Stimulated activated CD8-positive, alpha-beta memory T cell treated with anti-CD3 and anti-CD28 coated beads, Interleukin-7, amount 100 ng/mL, for 48 hours (primary cell): ENCODE results near the gene SEPTIN3.
A peak's percentile ranks its signal among the peaks of the same experiment; 100 is the strongest.

ENCODE experiments used
- DNase-seq, 2 donors: peaks; one replicate each; pipeline ENCODE4 v3.0.0-alpha.2; 2020; ENCODE audit warnings: low read depth in 1 of 2; ENCODE audit errors: extremely low read depth in 1 of 2

Gene SEPTIN3, protein sequence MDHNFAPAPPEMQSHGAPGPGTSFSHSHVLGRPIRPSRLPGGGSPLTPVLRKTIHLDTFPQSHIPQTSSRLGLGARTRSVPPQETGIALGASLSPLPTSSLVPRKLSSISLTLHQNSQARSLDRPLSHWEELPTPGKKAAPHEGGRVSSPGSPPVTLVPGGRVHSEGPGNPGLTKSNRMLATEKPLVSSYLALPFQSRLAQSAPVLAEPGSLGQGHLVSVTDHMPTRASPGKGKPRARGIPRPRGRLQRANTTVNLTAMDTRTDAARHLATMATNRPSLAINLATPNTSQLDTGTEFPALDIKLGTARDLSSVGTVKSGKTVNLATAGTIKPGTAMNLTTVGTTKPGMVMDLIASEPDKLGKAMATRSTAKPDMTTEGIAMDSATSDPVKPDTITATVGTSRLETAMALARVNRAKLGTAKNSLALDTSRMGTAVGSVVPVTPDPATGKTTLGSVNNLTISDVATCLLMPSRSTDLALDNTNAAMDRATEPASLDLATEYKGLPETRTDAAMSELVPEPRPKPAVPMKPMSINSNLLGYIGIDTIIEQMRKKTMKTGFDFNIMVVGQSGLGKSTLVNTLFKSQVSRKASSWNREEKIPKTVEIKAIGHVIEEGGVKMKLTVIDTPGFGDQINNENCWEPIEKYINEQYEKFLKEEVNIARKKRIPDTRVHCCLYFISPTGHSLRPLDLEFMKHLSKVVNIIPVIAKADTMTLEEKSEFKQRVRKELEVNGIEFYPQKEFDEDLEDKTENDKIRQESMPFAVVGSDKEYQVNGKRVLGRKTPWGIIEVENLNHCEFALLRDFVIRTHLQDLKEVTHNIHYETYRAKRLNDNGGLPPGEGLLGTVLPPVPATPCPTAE

DNA sequence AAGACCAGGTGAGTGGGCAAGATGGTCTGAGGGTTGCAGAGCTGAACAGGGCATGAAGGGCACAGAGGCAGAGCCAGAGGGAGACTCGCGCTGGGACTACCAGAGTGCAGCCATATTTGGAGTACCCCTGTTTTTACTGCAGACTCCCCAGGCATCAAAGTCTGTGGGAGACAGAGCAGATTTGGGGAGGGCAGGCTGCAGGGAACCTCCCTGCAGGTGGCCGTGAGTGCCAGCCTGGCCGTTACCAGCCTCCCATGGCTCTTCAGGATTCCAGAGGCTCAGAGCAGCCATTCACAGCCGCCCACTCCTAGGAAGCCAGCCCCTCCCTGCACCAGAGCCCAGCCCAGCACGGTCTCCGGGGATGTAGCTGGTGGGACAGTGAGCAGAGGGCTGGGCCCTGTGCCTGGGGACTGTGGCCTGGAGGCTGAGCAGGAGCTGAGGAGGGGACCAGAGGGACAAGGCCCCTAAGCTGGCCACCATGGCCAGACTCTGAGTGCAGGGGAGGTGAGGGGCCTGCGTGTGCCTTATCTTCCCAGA, at the start of gene SEPTIN3:
SEPTIN3 (plus strand) TSS at position 334 of the 537 bp plus-strand sequence. CDS start 2,050 bp downstream, outside the sequence.
- no peak for DNase-seq

DNA sequence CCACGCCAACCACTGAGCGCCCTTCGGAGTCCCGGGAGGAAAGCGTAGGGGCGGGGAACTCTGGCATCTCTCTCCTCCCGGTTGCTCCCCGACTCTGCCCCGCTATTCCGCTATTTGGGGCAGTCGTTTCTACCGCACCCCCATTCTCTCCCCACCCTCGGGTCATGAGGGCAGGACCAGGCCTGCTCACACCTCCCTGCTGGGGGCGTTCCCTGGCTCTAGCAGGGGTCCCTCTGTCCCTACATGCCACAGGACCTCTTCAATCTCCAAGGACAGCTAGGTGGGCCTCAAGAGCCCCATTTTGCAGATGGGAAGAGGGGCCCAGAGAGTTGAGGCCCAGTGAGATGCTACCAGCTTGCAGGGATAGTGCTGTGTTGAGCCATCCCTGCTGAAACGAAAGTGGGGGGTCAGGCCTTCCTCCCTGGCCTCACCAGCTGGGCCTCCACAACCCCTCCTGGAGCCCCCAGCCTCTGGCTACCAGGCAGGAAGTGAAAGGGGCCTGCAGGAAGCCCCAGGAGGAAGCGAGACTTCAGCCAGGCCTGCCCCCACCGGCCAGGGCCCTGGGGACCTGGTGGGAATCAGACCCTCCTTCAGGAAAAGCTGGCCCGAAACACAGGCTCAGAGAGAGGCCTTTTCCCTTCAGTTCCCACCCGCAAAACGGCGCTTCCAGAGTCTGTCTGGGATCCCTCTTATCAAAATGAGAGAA, 48.8 kb upstream of the SEPTIN3 start:
- DNase-seq, result no peak

DNA sequence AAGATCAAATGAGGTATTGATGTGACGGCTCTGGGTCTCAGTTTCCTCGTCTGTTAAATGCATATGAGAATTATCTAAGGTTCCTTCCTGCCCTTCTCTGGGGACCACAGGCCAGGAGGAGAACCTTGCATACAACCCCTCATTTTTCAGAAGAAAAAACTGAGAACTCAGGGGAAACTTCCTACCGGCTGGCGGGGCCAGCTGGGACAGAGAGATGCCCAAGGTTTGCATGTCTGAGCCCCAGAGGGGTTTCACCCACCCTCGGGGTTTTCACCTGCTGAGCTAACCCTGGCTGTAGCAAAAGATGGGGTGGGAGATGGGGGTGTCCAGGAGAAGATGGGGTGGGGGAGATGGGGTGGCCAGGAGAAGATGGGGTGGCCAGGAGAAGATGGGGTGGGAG, 46.9 kb upstream of the SEPTIN3 start:
- no peak for DNase-seq

DNA sequence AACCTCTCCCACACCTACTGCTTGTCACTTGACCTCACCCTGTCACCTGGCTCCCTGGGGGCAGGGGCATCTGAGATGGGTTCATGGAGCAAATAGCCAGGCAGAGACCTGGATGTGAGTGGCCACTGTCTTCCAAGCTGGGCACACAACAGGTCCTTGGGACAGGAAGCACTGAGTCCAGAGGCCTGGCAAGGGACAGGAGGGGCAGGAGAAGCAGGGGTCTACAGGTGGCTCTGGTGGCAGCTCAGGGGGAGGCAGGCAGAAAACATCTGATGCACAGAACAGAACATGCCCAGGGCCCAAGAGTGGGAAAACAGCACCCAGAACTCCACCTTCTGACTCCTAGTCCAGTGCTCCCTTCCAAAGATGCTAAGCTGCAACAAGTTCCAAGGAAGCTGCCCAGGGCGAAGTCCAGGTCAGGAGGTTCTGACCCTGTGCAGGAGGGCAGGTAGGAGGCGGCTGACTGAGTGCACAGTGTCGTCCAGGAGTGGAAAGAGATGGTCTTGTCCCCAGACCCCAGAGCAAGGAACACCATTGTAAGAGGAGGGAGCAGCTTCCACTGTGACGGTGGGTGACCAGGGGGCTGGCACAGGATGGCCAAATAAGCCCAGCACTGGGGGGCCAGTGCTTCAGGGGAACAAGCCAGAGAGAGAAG, 46.2 kb upstream of the SEPTIN3 start:
- no peak for DNase-seq

DNA sequence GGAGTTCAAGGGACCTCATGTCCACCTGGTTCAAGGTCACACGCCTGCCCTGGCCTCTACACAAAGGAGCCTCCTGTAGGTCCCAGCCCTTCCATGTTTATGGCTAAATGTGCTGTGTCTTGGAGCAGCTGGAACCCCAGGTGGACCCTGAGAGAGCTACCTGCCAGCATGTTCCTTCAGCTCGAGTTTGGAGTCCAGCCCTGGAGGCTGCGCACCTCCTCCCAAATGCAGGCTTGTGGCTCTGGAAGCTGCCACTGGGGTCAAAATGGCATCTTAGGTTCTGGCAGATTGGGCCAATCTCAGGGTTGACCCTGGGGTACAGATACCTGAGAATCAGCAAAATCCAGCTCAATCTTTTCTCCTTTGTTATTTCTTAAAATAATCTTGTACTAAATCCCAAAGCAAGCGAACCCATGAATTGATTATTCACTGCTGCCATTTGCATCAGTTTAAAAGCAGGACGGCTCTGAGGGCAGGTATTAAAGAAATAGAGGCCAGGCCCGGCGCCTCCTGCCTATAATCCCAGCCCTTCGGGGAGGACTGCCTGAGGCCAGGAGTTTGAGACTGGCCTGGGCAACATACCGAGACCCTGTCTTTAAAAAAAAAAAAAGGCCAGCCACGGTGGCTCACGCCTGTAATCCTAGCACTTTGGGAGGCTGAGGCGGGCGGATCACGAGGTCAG, 45.5 kb upstream of the SEPTIN3 start:
- no peak for DNase-seq

DNA sequence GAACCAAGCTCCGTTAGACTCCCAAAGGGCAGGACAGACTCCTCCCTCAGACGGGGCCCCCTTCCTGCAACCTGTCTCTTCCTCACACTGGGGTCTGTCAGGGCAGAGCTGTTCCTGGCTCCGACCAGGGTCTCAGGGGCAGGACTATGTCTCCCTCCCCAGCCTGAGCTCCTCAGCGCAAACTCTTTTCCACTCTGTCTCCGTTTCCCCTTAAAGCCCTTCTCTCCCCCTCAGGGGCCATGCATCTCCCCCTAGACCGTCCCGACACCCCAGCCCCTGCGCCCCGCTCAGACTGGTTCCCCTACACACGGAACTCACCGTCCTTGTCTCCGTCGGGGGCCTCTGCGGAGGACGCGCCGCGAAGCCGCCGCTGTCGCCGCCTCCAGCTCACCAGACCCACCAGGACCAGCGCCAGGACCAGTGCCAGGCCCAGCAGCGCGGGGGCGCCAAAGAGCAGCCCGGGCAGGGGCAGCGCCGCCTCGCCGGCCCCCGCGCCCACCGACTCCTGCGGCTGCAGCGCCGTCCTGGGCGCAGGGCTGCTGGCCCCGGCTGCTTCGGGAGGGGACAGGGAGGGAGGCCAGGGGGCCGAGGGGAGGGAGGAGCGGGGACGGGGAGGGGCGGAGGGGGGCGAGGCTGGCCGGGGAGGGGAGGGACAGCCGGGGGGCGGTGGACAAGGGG, 43.3 kb upstream of the SEPTIN3 start:
- peak; percentile 53 to 55 for DNase-seq

DNA sequence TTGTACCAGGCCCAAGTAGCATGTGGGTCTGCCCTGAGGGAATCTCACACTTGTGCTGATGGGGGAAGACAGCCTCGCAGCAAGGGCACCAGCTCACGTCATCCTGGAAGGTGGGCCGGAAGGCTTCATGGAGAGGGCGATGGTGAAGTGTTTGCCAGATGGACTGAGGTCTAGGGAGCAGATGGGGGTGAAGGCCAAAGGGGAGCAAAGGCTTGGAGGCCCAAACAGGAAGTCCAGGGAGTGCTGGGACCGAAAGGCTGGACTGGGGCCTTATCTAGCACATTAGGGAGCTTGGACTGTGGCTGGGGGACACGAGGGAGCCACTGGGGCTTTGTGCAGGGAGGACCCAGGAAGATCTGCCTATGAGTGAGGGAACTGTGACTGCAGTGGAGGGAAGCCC, 41.4 kb upstream of the SEPTIN3 start:
- no peak for DNase-seq

DNA sequence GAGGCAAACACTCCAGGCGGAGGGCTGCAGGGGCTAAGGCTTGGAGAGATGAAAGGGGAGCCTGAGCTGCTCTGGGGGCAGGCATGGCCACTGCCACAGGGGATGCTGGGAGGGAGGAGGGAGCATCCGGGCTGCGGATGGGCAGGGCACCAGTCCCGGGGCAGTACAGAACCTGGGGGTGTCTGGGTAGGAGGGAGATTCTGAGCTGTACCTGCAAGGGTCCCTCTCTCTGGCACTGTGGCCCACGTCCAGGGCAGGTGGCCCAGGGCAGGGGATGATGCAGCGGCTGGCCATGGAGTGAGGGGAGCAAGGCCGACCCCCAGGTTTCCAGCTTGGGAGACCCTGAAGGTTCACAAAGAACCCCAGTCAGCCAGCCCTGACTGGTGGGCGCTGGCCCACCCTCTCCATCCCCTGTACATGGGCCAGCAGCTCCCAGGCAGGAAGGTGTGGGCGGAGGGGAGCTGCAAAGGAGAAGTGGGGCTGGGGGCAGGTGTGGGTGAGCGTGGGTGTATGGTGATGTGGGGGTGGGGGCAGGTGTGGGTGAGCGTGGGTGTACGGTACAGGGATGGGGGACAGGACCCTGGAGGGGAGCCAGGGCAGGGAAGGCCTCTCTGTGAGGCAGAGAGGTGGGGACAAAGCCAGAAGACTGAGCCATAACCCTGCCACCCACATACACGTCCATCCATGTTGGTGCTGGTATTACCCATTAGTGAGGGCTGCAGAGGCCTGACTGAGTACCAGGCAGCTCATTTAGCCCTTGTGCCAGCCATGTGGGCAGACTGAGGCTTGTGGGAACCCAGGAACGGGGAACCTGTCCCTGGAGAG, 40.4 kb upstream of the SEPTIN3 start:
- DNase-seq, result no peak

DNA sequence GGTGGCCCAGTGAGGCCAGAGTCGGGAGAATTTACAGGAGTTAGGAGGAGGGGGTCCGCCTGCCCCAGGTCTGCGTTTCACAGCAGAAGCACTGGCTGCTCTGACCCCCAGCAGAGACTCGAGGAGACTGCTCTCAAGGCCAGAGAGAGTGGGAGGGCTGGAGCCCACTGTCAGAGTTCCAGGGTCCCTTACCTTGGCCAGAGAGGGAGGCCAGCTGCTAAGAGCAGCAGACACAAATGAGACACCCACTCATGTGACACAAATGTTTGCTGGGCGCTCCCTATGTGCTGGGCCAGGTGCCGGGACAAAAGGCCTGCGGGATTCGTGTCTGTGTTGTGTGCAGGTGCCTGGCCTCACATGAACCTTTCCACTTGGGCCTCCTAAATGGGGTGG, 39.8 kb upstream of the SEPTIN3 start:
- DNase-seq, result no peak

DNA sequence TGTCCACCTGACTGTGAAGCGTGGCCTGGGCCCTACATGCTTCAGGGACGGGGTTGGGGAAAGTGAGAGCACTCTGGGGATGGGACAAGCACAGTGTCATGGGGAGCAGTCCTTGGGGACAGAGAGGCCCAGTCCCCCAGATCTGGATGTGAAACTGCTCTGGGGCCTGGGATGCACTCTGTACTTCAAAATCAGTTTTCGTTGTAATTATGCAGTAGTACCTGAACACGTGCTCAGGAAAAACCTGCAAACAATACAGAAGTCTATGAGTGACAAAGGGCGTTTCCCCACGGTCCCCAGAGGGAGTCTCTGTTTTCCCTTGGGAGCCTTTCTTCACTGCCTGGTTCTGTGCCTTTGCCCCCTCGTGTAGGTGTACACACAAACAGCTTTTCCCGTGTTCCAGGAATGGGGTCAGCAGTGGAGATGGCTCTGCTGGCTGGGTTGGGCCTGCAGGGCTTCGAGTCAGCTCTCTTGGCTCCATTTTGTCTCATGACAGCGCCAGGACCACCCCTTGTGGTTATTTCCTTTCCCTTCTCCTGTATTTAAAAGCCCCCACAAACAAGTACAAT, 37.5 kb upstream of the SEPTIN3 start:
- DNase-seq, result no peak

DNA sequence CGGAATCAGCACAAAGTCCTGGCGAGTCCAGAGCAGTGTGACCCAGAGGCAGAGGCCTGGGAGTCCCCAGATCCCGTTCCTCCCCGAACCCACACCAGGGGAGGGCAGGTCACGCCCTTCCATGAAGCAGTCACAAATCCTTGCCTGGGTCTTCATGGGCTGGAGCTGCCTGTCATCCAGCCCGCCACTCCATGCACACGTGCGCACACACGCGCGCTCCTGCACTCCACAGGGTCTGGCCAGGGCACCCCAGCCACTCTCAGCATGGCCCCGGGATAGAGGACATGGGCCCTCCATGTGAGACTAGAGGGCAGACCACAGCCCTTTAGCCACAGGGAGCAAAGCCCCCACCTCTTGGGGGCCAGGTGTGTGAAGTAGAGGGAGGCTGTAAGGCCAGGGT, 36.9 kb upstream of the SEPTIN3 start:
- DNase-seq, result no peak

DNA sequence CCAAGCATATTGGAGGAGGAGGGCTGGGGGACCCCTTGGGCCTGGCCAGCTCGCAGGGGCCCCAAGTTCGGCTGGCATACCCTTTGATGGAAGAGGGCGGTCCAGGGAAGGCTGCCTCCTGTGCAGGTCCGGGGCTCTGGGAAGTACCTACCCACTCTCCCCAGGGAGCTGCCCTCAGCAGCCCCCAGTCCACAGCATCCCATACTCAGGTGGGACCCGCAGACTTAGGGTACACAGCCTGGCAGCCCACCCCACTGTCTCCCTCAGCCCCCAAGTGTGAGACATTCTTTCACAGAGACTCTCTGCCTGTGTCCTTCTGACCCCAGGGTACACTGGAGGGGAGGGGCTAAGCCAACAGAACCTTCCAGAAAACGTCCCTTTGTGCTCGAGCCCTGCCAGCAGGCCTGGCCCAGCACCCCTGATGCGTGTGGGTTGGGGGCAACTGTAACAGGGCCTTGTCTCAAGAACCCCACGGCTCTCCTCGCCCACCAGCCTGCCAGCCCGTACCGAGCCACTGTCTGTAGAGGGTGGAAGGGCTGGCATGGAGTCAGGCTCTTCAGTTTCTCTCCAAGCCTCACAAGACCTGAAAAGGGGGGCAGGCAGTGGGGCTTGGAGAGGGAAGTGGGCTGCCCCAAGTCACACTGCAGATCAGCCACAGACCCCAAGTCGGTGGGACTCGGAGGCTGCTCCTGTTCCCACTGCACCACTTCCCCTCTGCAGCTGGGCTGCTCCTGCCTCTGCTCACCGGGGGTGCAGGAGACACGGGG, 35.6 kb upstream of the SEPTIN3 start:
- no peak for DNase-seq

DNA sequence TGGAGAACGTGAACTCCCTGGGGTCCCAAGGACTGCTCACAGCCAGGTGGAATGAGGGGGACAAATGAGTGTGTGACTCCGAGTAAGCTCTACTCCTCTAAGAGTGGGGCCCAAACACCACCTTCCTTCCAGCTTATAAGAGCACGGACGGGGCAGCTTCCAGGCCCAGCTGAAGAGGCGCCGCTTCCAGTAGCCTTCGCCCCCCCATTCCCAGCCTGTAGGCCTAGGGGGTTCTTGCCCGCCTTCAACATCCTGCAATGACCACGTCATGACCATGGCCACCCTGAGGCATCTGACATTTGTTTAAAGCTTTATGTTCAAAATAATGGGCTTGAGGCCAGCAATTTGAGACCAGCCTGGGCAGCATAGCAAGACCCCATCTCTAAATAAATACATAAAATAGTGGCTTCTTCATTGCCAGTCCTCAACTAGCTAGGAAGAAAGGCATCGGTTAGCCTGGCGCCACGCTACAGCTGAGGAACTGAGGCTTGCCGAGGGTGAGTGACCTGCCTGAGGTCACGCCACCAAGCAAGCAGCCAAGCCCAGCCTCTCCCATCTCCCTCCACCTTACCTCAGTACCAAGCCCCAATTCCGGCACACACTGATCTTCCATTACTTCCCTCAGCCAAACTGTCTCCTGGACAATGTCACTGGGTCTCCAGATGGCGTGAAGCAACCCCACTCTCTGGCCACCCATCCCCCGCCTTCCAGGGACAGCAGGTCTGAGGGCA, 34.8 kb upstream of the SEPTIN3 start:
- no peak for DNase-seq

DNA sequence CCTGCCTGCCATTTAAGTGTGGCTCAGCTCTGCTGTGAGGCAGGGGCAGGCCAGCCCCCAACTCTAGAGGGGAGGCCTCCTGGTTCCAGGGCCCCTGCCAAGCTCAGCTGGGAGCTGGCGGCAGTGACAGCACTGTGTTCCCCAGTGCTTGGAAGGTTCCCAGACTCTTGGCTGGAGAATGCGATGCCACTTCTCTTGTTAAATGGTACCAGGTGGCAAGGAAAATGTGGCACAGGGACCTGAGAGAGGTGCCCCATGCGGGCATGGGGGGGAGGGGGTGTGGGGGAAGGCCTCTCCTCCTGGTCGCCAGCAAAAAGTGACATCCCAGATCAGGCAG, 34.3 kb upstream of the SEPTIN3 start:
- no peak for DNase-seq

DNA sequence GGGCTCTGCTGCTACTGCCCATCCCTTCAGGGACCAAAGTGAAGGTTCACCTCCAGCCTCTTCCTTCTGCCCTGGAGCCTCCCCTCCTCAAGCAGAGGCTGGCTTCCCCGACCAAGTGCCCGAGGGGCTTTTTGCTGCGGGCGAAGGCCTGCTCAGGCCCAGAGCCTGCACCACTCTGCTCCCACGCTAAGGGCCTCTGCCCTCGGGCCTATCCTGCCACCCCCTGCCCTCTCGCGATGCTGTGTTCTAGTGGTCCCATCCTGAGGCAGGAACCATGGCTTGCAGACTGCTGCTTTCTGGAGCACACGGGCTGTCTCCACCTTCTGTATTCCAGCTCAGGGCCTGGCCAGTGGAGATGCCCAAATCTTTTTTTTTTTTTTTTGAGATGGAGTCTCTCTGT, 33.7 kb upstream of the SEPTIN3 start:
- no peak for DNase-seq

DNA sequence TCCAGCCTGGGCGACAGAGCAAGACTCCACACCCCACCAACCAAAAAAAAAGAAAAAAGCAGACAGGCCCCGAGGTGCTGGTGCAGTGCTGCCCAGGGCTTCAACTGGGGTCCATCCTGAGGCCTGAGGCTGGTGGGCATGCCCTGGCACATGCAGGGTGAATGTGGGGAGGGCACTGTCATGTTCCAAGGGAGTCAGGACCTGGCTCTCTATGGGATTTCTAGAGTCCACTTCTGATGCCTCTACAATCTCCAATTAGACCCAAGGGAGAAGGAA, 32.4 kb upstream of the SEPTIN3 start:
- no peak for DNase-seq
